Measurements from ENCODE around the gene TMEM87B.

- TF ChIP-seq POLR2AphosphoS5 (IDR thresholded peaks at IDR 0.05) (no peak), CTCF (IDR thresholded peaks at IDR 0.05; ENCODE audit: poor library complexity, severe bottlenecking) (no peak), EP300 (conservative IDR thresholded peaks at IDR 0.05; ENCODE audit: poor library complexity, severe bottlenecking) (no peak), TAF1 (IDR thresholded peaks at IDR 0.05; ENCODE audit: low read depth) (no peak), RAD21 (conservative IDR thresholded peaks at IDR 0.05) (no peak), REST (IDR thresholded peaks at IDR 0.05; ENCODE audit: borderline replicate concordance) (no peak)
Observed at GRCh38 chr2:112075490-112076260, 20.6 kb downstream of the TMEM87B start.

Measured in neural cell (in vitro differentiated cells).